NCI-H1092 (cell line): ENCODE measurements around the gene ACCS.

Experiments
- DNase-seq: peaks from one replicate; lab custom pipeline; 2025; lab: John Stamatoyannopoulos, UW

Gene ACCS, protein sequence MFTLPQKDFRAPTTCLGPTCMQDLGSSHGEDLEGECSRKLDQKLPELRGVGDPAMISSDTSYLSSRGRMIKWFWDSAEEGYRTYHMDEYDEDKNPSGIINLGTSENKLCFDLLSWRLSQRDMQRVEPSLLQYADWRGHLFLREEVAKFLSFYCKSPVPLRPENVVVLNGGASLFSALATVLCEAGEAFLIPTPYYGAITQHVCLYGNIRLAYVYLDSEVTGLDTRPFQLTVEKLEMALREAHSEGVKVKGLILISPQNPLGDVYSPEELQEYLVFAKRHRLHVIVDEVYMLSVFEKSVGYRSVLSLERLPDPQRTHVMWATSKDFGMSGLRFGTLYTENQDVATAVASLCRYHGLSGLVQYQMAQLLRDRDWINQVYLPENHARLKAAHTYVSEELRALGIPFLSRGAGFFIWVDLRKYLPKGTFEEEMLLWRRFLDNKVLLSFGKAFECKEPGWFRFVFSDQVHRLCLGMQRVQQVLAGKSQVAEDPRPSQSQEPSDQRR

DNA sequence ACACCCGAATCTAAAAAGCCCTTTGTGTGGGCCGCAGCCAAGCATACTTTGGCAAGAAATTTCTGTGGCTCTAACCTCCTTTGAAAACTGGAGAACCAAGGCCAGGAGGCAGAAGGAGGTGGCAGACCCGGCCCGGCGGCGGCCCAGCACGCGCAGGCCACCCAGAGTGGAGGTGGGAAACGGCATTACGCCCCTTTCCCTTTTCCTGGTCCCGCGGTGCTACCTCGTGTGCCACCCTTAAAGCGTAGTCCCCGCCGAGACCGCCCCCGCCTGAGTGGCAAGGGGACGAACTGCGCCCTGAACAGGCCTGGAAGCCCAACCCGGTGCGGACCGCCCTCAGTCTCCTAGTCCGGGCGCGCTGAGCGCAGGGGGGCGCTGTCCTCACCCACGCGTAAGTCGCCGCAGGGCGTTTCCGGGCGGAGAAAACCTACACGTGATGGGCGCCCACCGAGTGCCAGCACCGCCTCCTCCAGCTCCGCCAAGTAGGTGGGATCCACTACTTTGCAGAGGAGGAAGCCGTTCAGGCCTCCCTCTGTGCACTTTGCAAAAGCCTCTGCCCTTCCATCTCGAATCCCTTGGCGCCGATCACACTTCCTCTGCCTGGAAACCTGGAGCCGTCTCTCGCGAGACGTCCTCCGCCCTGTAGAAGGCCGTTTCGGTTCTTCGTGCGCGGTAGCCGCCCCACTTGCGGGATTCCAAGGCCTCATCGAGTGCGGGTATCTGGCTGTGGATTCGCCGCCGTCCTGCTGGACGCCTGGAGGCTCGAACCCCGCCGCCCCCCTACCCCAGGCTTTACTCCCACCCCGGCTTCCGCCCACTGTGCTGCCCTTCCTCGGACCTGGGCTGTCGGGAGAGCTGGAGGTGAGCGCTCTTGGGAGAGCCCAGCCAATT, at the start of gene ACCS:
ACCS (plus strand) TSS at position 430 of the 891 bp plus-strand sequence. CDS start 1,358 bp downstream, outside the sequence.
- peak; percentile 93 for DNase-seq

DNA sequence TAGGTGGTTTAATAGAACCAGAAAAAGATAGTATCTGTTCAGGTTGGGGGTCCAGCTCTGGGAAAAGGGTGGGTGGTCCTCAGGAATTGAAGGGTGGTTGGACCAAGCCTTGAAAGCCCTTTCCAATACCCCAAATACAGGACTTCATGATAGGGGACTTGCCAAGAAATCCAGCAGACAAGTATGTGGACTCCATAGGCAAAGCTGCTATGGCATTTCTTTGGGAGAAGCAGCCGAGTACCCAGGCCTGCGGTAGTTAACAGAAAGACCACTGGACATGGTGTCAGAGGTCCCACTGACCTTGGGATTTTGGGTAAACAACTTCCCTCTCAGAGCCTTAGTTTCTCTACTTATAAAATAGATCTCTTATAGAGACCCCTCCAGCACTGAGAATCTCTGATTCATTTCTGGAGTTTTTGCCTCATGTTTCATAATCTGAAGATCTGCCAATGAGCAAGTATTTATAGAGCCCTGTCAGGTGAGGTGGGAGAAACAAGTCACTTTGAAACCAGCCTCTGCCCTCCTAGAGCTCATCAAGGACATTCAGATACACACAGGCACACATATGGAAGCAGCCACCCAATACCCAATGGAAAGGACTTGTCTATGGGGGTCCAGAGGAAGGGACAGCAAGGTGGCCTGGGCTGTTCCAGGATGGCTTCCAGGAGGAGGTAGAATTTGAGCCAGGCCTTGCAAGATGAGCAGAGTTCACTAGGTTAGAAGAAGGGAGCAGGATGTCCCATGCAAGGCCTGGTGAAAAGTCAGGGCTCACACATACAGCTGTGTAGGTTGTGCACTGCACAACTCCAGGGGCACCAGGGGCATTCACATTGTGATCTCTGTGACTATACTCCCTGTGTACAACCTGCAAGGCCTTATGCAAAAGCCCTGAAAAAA, 49.3 kb upstream of the ACCS start:
- no peak for DNase-seq

DNA sequence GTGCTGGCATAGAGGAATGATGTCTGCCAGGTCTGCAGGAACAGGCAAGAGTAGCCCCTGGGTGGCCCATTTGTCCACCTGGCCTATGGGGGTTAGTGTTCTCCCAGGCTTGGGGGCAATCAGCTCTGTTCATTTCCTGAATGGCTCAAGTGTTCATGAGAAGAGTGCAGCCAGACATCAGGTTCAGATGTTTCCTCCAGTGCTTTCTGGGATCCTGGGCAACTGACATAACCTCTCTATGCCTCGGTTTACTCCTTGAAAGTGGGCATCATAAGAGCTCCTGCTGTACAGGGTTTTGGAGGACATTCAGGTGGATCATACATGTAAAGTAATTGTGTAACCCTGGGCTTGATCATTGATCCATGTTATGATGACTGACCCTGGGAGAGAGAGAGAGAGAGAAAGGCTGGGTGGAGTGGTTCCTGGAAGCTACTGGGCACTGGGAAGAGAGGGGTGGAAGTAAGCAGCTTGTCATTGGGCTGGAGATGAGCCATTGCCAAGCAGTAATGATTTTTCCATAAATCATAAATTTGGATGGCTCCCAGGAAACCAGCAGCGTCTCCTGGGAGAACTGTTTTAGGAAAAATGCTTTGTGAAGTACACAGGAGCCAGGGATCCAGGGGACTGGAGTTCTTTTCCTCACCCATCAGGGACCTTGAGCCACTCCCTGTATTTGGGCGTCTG, 48.5 kb upstream of the ACCS start:
- DNase-seq: no peak

DNA sequence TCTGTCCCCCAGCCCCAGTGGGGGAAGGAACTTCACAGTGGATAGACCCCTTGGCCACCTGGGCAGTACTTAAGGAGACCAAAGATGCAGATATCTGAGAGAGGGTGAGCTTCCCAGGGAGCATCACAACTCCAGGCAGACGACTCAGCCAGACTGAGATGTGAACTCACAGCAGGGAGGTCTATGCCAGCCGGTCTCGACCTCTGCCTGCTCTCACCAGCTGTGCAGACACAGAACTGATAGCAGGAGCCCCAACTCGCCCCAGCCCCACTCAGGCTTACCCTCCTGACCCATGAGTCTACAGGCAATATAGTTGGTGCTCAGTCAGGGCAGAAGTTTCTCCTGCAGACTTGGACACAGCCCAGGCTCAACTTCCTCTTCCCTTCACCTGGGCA, 47.9 kb upstream of the ACCS start:
- DNase-seq: no peak

DNA sequence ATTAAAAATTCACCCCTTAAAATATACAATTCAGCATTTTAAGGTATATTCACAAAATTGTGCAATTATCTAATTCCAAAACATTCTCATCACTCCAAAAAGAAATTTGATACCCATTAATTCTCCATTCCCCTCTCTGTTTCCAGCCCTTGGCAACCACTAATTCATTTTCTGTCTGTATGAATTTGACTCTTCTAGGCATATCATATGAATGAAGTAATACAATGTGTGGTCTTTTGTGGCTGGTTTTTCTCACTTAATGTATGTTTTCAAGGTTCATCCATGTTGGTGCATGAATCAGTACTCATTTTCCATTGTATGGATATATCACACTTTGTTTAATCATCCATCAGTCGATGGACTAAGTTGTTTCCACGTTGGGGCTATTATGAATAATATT, 47.2 kb upstream of the ACCS start:
- no peak for DNase-seq

DNA sequence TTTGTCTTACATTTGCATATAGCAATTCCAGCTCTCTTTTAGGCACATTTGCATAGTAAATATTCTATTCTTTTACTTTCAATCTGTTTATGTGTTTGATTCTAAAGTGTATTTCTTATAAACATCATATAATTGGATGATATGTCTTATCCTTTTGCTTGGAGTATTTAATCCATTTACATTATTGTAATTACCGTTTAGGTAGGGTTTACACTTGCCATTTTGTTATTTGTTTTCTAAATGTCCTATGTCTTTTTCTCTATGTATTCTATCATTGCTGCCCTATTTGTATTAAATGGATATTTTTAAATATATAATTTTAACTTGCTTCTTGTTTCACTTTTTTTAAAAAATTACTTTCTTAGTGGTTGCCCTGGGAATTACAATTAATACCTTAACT, 41.1 kb upstream of the ACCS start:
- no peak for DNase-seq

DNA sequence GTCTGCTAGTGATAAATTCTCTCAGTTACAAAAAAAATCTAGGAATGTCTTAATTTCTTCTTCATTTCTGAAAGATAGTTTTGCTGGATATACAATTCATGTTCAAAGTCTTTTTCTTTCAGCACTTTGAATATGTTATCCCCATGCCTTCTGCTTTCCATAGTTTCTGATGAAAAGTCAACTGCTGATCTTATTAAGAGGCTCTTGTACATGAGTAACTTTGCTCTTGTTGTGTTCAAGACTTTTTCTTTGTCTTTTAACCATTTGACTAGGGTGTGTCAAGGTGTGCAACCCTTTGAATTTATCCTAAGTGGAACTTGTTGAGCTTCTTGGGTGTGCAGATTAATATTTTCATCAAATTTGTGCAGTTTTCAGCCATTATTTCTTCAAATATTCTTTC, 40.3 kb upstream of the ACCS start:
- DNase-seq: no peak

DNA sequence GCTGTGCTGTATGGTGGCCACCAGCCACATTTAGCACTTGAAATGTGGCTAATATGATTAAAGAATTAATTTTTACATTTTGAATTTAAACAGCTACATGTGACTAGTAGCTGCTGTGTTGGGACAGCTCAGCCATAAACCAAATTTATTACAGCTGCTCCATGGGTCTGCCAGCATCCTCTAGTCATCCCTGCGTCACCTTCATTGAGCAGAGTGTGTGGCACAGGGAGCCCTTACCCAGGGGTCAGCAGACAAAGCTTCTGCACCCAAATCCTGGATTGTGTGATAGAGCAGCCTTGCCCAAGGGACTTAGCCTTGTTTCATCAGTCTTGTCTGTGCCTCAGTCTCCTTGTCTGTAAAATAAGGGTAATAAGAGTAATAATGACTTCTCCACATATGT, 37.7 kb upstream of the ACCS start:
- no peak for DNase-seq

DNA sequence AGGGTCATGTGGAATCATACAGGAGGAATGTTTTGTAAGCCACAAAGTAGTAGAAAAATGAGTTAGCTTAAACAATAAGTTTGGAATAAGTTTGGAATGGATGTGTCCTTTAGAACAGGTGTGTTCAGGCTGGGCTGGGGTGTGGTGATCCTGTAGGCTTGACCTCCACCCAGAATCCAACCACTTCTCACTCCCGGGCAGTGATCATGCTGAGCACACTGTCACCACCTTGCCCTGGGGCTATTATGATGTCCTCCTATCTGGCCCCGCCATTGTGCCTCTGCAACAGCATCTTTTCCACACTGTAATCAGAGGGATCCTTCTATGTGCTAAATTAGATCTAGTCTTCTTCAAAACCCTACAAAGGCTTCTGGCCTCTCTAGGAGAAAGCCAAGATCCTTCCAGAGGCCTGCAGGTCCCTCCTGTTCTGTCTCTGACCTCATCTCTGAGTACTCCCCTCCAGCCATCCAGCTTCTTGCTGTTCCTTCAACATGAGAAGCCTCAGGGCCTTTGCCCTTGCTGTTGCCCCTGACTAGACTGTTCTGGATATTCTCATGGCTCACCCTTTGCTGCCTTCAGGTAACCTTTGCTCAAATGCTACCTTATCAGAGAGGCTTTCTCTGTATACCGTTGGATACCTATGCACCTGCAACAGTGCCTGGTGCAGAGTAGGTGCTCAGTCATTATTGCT, 37.1 kb upstream of the ACCS start:
- DNase-seq: no peak

DNA sequence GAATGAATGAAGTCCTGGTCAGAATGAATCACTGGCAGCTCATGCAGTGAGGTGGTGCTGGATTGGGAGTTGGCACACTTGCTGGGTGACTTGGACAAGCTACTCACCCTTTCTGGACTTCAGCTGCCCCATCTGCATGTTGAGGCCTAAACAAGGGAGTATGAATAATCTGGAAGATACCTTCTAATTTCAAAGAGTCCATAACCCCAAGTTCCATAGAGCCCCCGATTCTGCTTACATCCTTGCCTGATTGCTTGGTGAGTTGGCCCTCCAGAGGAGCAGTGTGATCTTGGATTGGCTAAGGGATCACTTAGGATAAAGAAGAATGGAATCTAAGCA, 36.6 kb upstream of the ACCS start:
- no peak for DNase-seq

DNA sequence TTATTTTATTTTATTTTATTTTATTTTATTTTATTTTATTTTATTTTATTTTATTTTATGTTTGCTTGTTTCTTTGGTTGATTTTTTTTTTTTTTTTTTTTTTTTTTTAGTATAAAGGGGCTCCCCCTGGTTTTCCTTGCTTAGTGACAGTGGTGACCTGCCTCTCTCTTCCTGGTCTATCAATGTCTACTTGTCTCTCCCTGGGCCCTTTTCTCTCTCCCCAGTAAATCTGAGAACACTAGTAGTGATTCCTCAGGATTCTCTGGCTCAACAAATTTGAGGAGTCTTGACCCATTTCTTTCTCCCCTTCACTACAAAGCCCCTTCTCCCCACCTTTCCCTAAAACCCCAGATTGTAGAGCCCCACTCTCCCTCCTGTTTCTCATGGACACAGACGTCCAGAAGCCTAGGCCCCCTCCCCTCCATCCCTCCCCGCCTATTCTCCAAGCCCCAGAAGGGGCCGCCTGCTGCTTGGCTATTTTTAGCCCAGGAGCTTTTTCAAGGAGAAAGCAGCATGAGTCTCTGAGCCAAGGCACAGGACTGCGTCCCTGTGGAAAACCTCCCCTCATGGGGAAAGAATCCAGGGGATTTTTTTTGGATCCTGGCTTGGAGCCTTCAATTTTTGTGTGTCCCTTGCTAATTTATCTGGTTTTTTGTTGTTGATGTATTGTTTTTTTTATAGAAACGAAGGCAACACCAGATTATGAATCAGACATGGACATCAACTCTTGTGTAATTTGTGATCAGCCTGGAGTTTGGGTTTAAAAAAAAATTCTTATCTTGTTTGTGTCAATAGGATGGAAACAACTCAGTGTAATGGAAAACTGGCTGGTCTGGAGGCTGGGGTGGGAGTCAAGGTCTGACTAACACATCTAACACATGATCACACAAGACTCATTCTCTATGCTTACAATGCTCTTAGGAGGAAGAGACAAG, 35.8 kb upstream of the ACCS start:
- DNase-seq: no peak

DNA sequence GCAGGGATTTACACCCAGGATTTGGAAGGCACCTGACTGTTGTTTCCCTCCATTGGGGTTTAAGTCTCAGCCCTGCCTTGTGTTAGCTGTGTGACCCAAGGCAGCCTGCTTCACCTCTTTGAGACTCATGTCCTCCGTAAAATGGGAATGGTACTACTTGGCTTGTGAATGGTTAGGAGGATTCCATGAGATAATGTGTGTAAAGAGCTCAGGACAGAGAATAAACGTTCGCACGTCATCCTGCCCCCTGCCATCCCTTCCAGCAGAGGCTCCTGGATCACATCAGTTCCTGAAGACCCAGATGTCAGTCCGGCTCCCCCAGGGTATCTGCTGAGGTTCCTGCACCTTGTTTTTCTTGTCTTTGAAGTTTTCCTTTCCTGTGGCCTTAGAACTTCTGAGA, 35.1 kb upstream of the ACCS start:
- DNase-seq: no peak

DNA sequence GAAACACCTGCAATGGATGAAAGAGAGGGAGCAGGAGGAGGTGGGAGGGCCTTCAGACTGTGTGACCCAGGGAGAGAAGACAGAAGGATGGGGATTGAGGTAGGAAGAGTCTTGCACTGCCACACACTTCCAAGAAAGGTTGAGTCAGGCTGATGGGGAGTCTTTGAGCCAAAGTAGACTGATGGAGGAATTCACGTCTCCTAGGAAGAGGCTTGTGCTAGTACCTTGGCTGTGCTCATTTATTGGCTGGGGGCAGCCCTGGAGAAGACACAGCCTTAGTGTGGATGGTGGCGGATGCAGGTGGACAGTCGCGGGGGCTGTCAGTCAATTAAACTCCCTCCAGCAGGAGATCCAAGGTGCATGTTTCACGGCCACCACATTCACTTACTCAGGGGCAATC, 34.5 kb upstream of the ACCS start:
- DNase-seq: no peak

DNA sequence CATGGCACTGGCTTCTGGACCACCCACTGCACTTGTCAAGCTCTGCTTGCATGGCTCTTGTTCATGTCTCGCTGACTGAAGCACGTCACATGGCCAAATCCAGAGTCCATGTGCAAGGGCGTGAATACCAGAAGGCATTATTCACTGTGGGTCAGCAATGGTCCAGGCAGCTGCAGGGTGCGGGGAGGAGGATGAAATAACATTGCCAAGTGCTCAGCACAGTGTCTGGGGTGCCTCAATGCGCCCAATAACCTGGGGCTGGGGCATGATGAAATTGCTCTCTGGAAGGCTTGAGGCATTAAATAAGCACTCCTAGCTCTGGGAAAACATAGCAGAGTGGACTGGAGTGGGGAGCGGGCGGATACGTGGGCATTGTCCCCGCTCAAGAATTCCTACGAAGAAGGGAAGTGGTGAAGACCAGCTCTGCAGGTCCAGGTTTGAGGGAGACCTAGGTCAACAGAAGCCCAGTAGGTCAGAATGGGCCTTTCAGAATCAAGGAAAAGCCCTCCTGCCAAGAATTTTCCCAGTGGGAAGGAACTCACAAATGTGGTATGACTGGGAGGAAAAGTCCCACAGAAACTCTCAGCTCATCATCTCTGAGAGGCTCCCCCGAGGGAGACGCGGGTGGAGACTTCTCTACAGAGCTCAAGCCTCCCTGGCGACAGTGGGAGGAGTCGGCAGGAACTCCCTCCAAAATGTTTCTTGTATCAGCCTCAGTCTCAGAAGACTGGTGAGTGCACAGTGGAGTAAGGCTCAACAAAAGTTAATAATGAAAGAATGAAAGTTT, 33.6 kb upstream of the ACCS start:
- DNase-seq: no peak

DNA sequence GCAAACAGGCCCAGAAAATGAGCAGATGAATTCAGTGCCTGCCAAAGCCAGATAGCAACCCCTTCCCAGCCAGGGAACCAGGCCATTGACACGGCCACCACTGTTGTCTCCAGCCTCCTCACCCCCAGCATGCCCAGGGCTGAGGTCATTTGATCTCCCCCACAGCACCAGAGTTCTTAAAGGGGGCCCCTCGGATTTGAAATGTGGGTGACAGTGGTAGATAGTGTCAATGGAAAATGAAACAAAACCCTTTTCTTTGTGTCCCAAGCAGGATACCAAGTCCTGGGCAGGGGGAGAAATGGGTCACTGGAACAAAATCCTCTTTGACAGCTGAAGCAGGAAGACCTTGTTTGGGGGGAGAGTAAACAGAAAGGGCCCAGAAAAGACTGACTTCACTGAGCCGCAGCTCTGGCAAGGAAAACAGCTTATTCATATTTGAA, 32.6 kb upstream of the ACCS start:
- DNase-seq: no peak

DNA sequence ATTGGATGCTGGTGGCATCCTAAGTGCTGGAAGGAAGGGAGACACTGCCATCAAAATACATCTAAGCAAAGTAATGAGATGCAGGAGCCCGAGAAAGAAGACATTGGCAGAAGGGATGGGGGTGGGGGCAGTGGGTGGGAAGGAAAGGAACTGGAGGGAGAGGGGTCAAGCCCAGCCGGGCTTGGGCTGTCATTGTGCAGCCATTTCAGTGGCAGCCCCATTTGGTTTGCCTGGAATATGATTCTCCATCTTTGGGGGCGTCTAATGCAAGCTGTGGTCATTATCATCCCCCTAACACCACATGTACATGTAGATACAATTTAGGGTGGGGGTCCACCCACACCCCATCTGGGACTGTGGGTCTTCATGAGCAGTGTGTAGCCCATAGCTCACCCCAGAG, 32.2 kb upstream of the ACCS start:
- DNase-seq: no peak

DNA sequence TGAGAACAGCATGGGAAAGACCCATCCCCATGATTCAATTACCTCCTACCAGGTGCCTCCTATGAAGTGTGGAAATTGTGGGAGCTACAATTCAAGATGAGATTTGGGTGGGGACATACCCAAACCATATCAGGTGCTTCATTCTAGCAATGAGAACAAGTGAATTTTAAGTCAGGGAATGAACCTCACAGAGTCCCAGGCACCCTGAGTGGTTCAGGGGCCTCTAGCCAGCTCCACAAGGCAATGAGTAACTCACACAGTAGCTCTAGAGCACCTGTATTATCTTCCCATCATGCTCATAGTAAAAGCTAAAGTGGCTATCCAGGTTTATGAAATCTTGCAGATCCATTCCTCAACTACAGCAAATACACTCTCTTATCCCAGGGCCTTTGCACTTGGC, 31.4 kb upstream of the ACCS start:
- no peak for DNase-seq

DNA sequence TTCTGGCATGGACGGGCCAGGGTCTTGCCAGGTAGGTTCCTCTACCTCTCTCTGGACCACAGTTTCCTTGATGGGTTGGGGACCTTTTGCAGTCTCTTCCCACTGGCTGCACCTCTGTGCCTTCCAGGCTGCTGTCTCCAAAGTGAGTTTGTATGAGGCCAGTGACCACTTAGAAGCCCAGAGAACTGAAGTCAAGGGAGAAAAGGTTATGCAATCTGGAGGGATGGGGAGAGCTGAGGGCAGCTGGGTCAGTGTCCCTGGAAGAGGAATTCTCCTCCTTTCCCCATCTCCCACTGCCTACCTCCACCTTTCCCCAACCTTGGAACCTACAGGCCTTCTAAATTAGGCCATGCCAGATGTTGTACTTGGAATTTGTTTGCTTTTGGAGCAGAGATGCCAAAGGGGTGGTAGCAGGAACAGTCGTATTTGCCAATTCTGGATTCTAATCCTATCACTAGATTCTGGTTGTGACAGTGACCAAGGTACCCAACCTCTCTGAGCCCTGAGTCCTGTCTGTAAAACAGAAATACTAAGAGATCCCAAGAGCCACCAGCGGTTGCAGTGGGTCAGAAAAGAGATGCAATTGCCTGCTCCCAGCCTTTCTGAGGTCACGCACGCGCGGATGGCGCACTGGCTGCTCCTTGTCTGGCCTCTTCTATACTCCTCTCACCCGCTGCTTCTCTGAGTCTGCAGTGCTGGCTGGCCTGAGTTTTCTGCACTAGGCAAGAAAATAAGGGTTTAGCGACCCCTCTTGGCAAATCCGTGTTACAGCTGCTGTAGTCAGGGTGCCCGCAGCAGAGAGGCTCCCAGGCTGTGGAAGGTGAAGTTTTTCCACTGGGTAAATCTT, 29.0 kb upstream of the ACCS start:
- DNase-seq: peak; percentile 72
